HK-2 (cell line): ENCODE results near the gene NRP1.

Experiments
- DNase-seq: peaks from one replicate; pipeline ENCODE4 v3.0.0-alpha.2; 2018; ENCODE audit not compliant: unreplicated experiment

Gene NRP1

GRCh38 chr10:33290321-33291052, 44.0 kb downstream of the NRP1 start:
- no peak for DNase-seq

- no peak for DNase-seq
Measured at GRCh38 chr10:33289776-33290175, 44.7 kb downstream of the NRP1 start.

- no peak for DNase-seq
Measured at GRCh38 chr10:33288127-33288526, 46.3 kb downstream of the NRP1 start.

GRCh38 chr10:33287112-33287511, 47.4 kb downstream of the NRP1 start:
- DNase-seq: no peak

- no peak for DNase-seq
Measured at GRCh38 chr10:33286157-33286934, 48.1 kb downstream of the NRP1 start.

- DNase-seq: no peak
Measured at GRCh38 chr10:33284945-33285344, 49.5 kb downstream of the NRP1 start.

GRCh38 chr10:33279811-33280602, 54.5 kb downstream of the NRP1 start:
- no peak for DNase-seq

GRCh38 chr10:33279276-33279675, 55.2 kb downstream of the NRP1 start:
- DNase-seq: no peak

GRCh38 chr10:33278198-33278597, 56.3 kb downstream of the NRP1 start:
- DNase-seq: no peak

- peak; percentile 25 for DNase-seq
Measured at GRCh38 chr10:33277135-33277536, 57.3 kb downstream of the NRP1 start.

GRCh38 chr10:33276282-33276923, 58.1 kb downstream of the NRP1 start:
- DNase-seq: no peak

- no peak for DNase-seq
Measured at GRCh38 chr10:33274096-33274785, 60.2 kb downstream of the NRP1 start.

- no peak for DNase-seq
Measured at GRCh38 chr10:33273295-33274002, 61.0 kb downstream of the NRP1 start.

- DNase-seq: no peak
Measured at GRCh38 chr10:33272635-33273034, 61.8 kb downstream of the NRP1 start.

GRCh38 chr10:33271969-33272583, 62.4 kb downstream of the NRP1 start:
- DNase-seq: no peak

- DNase-seq: no peak
Measured at GRCh38 chr10:33270971-33271370, 63.5 kb downstream of the NRP1 start.

GRCh38 chr10:33267708-33268107, 66.8 kb downstream of the NRP1 start:
- DNase-seq: no peak

GRCh38 chr10:33265621-33266020, 68.8 kb downstream of the NRP1 start:
- no peak for DNase-seq

- no peak for DNase-seq
Measured at GRCh38 chr10:33263453-33263852, 71.0 kb downstream of the NRP1 start.

GRCh38 chr10:33262871-33263270, 71.6 kb downstream of the NRP1 start:
- DNase-seq: no peak
